HG03442 (cell line): Measurements from ENCODE around the gene PIP4K2B.
"Not testable (repeated sequence)": the region's sequence is repeated elsewhere in the genome, so short reads cannot be mapped to it uniquely, and the experiment has no call there.

Source experiments
- ATAC-seq: cut with Tn5 transposase; IDR thresholded peaks from one replicate; pipeline ENCODE4 v1.9.1; 2021; ENCODE audit warnings: mild to moderate bottlenecking, moderate library complexity; ENCODE audit not compliant: unreplicated experiment

Gene PIP4K2B

DNA sequence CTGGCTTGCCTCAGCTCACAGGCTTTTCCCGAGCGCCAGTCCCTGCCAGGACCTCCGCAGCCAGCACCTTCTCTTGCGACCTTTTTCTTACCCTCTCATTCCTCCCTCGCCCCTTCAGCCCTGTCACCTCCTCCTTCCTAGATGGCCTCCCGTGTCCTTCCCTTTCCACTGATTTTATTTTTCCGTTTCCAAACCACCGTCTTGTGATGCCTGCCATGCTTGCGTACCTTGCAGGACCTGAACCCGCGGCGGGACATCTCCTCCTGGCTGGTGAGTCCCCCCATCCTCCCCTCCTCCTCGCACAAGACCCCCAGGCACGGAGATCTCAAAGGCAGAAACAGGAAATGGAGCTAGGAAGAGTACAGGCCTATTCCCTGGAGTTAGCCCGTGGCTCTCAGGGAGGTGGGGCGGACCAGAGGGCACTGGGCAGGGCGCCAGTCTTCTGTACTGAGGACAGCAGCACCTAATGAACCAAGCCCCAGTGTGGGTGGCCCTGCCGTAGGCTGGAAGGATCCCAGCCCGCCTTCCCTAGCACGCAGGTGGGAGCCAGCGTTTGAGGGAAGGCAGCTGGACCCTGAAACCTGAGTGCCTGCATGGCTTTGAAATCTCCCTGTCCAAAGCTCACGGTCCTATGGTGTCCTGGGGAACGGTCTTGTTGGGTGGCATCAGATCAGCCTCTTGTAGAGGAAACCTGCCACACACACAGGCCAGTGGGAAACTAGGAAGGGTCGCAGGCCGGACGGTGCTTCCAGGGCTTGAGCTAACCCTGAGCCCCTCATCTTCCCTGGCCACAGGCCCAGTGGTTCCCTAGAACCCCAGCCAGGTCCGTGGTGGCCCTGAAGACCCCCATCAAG, 68.6 kb downstream of the PIP4K2B start:
- ATAC-seq: no peak

DNA sequence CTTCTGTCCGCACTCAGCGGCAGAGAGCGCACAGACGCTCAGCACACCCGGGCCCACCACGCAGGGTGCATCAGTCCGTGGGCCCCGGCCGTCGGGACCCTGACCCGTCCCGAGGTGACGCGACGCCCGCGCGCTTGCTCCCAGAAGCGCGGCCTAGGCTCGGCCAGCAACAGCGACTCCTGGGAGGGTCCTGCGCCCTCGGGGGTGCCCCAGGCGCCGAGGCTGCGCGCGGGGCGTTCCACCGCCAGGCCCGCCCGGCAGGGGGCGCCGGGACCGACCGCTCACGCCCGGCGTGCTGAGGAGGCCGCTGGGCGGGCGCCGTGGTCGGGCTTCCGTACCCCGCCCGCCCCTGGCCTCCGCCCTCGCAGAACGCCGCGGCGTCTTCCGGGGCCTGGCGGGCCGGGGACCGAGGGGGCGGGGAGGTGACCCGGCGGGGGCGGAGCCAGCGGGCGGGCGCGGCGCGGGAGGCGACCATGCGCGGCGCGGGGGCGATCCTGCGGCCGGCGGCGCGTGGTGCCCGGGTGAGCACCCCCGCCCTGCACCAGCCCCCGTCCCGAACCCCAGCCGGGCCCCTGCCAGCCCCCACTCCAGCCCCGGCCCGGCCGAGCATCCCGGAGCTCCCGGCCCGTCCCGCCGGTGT, 69.3 kb downstream of the PIP4K2B start, which contains the start of gene CISD3:
Gene CISD3, plus strand, starts transcription at position 456 of the 640 bp plus-strand sequence. Its CDS starts 18 bp downstream, at position 474.
- peak; percentile 73 for ATAC-seq

DNA sequence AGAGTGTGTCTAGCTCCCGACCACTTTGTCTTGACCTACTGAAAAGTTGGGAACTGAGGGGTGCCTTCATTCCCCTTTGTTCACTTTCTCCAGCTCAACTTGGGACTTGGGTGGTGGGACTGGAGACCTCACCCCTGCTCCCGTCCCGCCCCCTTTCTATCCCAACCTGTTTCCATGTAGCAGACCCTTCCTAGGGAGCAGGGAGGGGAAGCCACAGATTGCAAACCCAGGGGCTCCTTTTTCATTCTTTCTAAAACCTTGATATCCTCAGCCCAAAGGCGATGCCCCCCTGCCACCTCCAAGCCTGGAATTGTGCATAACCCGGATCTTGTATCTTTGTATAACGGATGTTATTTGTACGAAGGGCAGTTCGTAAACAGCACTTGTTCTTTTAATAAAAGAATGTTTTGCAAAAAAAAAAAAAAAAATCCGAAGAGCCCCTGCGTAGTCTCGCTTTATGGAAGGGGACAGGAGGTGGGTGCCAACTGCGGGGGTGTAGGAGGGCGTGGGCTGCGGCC, 69.9 kb downstream of the PIP4K2B start:
- no peak for ATAC-seq

DNA sequence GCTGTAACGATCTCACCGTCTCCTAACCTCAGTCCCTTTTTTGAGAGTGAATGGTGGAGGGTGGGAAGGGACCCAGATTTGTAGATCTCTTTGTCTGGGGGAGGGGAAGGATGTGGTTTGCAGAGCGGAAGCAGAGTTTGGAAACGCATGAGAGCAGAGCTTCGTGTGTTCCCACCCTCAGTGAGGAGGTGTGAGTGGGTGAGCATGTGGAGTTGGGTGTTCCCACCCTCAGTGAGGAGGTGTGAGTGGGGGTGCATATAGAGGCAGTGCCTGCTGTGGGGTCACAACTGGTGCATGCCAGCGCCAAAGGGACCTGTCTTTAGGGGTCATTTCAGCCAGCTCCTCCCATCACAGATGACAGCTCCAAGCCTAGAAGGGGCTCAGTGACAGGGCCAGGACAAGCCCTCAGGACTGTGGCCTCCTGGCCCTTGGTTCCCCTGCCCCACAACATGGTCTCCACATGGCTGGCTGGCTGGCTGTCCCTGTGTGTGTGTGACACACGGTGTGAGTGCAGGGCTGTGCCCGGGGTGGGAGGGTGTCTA, 71.0 kb downstream of the PIP4K2B start:
- ATAC-seq: no peak

DNA sequence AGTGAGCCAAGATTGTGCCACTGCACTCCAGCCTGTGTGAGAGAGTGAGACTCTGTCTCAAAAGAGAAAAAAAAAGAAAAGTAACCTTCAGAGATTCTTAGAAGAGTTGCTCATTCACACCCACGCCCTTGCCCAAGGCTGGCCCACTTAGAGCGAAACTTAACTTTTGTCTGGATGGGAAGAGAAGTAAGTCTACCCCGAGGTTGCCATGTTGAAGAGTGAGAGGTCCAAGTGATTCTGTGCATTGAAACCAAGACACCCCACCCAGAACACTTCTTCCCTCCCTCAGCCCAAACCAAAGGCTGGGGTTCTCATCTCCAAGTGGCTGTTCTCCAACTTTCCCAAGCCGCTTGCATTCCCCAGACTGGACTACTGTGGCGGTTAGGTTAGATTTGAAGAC, 71.6 kb downstream of the PIP4K2B start:
- no peak for ATAC-seq

DNA sequence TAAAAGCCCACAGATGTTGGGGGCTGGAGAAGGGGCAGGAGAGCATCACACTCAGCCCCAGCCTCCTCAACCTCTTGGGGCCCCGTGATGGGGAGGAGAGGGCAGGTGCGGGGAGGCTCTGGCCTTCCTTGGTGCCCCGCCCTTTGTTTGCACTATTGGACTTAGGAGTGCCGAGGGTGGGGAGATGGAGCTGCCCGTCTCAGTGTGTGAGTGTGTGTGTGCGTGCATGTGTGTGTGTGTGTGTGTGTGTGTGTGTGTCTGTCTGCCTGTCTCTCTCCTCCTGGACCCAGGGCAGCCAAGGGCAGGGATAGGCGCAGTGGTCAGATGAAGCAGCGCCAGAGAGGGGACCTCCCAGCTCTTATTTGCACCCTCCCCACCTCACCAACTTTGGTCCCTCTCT, 73.2 kb downstream of the PIP4K2B start:
- not testable (repeated sequence) for ATAC-seq

DNA sequence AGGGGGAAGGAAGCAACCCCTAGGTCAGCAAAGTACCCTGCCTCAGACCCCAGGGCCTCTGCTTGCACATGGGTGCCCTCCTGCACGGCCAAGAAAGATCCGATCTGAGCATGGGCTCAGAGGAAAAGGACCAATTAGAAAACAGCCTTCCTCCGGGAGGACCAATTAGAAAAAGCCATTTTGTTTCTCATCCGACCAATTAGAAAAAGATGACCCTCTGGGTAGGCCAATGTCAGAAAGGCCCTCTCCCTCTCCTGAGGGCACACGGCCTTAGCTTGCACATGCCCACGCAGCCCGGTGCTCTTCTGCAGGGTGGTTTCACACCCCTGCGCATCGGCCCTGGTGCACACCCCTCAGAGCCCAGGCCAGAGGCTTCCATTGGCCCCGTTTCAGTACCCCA, 74.3 kb downstream of the PIP4K2B start:
- no peak for ATAC-seq

DNA sequence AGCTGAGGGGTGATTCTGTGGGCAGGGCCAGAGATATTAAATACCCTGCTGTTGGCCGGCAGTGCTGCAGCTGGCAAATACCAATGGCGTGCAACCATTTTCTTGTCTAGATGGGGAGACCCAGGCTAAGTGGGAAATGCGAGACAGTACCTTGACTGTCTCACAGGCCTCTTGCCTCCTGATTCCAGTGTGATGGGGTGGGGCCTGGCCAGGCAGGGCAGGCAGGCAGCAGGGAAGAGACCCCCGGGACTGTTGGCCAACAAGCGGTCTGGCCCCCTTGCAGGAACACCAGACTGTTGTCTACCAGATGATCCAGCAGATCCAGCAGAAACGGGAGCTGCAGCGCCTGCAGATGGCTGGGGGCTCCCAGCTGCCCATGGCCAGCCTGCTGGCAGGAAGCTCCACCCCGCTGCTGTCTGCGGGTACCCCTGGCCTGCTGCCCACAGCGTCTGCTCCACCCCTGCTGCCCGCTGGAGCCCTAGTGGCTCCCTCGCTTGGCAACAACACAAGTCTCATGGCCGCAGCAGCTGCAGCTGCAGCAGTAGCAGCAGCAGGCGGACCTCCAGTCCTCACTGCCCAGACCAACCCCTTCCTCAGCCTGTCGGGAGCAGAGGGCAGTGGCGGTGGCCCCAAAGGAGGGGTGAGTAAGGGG, 74.9 kb downstream of the PIP4K2B start:
- ATAC-seq: no peak

DNA sequence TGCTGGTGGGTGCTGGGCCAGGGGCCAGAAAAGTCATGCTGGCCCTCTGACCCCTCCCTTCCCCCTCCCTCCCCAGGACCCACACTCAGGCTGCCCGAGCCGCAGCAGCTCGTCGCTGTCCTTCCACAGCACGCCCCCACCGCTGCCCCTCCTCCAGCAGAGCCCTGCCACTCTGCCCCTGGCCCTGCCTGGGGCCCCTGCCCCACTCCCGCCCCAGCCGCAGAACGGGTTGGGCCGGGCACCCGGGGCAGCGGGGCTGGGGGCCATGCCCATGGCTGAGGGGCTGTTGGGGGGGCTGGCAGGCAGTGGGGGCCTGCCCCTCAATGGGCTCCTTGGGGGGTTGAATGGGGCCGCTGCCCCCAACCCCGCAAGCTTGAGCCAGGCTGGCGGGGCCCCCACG, 77.6 kb downstream of the PIP4K2B start:
- no peak for ATAC-seq

DNA sequence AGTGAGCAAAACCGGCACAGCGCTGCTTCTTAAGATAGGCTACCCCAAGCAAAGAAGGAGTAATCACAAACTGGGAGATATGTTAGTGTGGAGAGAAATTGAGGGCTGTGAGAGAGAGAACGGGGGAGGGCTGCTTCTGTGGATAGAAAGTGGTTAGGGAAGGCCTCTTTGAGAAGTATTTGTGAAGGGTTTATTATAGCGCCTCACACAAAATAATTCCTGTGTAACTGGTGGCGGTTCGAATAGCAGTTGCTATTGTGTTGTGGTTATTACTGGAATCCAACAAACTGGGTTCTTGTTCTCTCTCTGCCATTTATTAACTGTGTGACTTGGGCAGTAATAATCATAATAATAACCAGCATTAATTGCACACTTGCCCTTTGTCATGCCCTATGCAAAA, 78.4 kb downstream of the PIP4K2B start:
- no peak for ATAC-seq

DNA sequence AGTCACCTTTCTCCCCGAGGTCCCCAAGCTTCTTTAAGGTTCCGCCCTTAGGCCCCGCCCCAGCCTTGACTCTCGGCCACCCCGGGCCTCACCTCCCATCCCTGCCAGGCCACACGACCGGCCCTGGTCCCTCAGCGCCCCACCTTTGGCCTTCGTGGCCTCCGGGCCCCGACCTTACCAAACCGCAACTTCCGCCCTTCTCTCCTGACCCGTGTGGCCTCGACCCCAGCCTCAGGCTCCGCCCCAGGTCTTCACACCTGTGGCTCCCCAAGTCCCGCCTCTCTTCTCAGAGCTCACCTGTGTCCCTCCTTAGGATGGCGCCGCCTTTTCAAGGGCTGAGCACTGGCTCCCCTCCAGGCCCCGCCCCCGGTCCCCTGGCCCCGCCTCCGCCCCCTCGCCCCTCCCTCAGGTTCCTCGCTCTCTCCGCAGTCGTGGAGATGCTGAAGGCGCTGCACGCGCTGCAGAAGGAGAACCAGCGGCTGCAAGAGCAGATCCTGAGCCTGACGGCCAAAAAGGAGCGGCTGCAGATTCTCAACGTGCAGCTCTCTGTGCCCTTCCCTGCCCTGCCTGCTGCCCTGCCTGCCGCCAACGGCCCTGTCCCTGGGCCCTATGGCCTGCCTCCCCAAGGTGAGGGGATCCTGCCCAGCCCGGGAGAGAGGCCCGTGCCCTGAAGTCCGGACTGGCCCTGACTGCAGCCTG, 79.3 kb downstream of the PIP4K2B start:
- no peak for ATAC-seq

DNA sequence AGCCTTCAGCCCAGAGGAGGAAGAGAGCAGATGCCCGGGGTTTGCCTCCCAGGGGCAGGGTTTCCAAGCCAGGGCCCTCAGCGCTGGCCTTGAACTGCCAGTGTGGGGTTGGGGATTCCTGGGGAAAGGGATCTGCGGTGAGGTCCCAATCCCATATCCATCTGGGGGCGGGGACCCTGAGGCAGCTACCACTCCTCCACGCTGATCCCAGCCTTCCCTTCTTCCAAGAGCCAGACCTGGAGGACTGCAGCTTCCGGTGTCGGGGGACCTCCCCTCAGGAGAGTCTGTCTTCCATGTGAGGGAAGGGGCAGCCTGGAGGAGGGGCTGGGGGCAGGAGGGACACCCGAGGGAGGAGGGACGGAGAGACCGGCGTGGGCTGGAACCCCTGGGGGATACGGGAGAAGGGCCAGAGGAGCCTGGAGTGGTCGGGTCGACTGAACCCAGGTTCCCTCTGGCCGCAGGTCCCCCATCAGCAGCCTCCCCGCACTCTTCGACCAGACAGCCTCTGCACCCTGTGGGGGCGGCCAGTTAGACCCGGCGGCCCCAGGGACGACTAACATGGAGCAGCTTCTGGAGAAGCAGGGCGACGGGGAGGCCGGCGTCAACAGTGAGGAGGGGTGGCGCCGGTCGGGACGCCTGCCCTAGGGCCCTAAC, 79.9 kb downstream of the PIP4K2B start:
- ATAC-seq: no peak

DNA sequence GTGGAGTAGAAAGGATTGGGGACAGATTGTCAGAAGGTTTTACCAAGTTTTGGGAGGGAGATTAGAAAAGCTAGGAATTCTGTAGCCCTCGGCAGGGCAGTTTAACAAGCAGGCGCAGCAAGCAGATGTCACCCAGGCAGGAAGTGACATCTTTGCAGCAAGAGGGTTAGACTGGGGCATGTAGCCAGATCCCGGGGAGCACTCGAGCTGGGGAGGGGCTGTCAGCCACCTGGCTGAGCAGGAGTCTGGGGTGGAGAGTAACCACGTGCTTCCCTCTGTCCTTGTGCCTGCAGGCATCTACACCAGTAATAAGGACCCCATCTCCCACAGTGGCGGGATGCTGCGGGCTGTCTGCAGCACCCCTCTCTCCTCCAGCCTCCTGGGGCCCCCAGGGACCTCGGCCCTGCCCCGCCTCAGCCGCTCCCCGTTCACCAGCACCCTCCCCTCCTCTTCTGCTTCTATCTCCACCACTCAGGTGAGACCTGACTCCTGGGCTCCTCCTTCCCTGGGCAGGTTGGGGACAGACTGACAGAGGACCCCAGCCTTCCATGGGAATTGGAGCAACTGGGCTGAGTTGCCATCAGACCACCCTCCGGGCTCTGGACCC, 82.1 kb downstream of the PIP4K2B start:
- ATAC-seq: no peak

DNA sequence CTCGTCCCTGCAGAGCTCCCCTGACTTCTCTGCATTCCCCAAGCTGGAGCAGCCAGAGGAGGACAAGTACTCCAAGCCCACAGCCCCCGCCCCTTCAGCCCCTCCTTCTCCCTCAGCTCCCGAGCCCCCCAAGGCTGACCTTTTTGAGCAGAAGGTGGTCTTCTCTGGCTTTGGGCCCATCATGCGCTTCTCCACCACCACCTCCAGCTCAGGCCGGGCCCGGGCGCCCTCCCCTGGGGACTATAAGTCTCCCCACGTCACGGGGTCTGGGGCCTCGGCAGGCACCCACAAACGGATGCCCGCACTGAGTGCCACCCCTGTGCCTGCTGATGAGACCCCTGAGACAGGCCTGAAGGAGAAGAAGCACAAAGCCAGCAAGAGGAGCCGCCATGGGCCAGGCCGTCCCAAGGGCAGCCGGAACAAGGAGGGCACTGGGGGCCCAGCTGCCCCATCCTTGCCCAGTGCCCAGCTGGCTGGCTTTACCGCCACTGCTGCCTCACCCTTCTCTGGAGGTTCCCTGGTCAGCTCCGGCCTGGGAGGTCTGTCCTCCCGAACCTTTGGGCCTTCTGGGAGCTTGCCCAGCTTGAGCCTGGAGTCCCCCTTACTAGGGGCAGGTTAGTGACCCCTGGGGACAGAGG, 82.9 kb downstream of the PIP4K2B start:
- ATAC-seq: no peak
